Astrocyte (in vitro differentiated cells and primary cell): ENCODE results near the gene GMPPA. TPM values are rescaled to one million over a fixed set of nuclear protein-coding genes. Genes with fewer than 3 reads are reported as not detected.

Experiments used
- DNase-seq: peaks from one replicate; pipeline ENCODE4 v3.0.0-alpha.2; 2010; ENCODE audit warnings: low read depth
- FAIRE-seq: peaks from 2 replicates; lab custom pipeline; 2011; peaks lifted over from hg19 to GRCh38; lab: Jason Lieb, UNC
- H2AFZ ChIP-seq: 2 replicates; pipeline ENCODE4 v1.6.0; 2012; ENCODE audit warnings: low read depth, low read length, inconsistent platforms
- H3K27ac ChIP-seq: 2 replicates; pipeline ENCODE4 v1.5.1; 2011; ENCODE audit warnings: low read depth, low read length, inconsistent platforms
- H3K27me3 ChIP-seq: 2 replicates; pipeline ENCODE4 v1.6.0; 2011; ENCODE audit warnings: low read length, inconsistent platforms; ENCODE audit not compliant: insufficient read depth
- H3K36me3 ChIP-seq: 2 replicates; pipeline ENCODE4 v1.5.1; 2011; ENCODE audit warnings: low read length, inconsistent platforms; ENCODE audit not compliant: insufficient read depth
- H3K4me1 ChIP-seq: 2 replicates; pipeline ENCODE4 v1.5.1; 2011; ENCODE audit warnings: low read length, inconsistent platforms; ENCODE audit not compliant: insufficient read depth
- H3K4me2 ChIP-seq: 2 replicates; pipeline ENCODE4 v1.6.0; 2012; ENCODE audit warnings: low read length, inconsistent platforms
- H3K4me3 ChIP-seq: 2 replicates; pipeline ENCODE4 v1.5.1; 2011; ENCODE audit warnings: low read depth, mild to moderate bottlenecking, low read length, inconsistent platforms; ENCODE audit not compliant: insufficient read depth
- H3K79me2 ChIP-seq: 2 replicates; pipeline ENCODE4 v1.6.0; 2012; ENCODE audit warnings: mild to moderate bottlenecking, low read length, inconsistent platforms; ENCODE audit not compliant: insufficient read depth
- H3K9ac ChIP-seq: 2 replicates; pipeline ENCODE4 v1.6.0; 2012; ENCODE audit warnings: mild to moderate bottlenecking, low read length, inconsistent platforms
- H3K9me3 ChIP-seq: 2 replicates; pipeline ENCODE4 v1.5.1; 2012; ENCODE audit warnings: low read depth, mild to moderate bottlenecking, low read length, inconsistent platforms; ENCODE audit not compliant: insufficient read depth
- H4K20me1 ChIP-seq: 2 replicates; pipeline ENCODE4 v1.6.0; 2012; ENCODE audit warnings: low read length, inconsistent platforms; ENCODE audit not compliant: insufficient read depth
- H3K27ac Mint-ChIP-seq: one replicate; pipeline ENCODE4 v1.8.0; 2021; ENCODE audit warnings: mild to moderate bottlenecking, mixed read lengths; ENCODE audit not compliant: unreplicated experiment
- H3K27me3 Mint-ChIP-seq: one replicate; pipeline ENCODE4 v1.8.0; 2021; ENCODE audit warnings: low read depth, mixed read lengths; ENCODE audit not compliant: unreplicated experiment
- H3K36me3 Mint-ChIP-seq: one replicate; pipeline ENCODE4 v1.8.0; 2021; ENCODE audit warnings: low read depth, mixed read lengths; ENCODE audit not compliant: unreplicated experiment
- H3K4me1 Mint-ChIP-seq: one replicate; pipeline ENCODE4 v1.8.0; 2021; ENCODE audit warnings: low read depth, mixed read lengths; ENCODE audit not compliant: unreplicated experiment
- H3K4me3 Mint-ChIP-seq: one replicate; pipeline ENCODE4 v1.8.0; 2021; ENCODE audit warnings: mild to moderate bottlenecking, moderate library complexity, mixed read lengths; ENCODE audit not compliant: unreplicated experiment
- H3K9me3 Mint-ChIP-seq: one replicate; pipeline ENCODE4 v1.8.0; 2021; ENCODE audit warnings: mild to moderate bottlenecking, mixed read lengths; ENCODE audit not compliant: unreplicated experiment
- CTCF ChIP-seq: IDR thresholded peaks from 2 replicates; pipeline ENCODE4 v1.5.1; 2011; ENCODE audit warnings: low read depth, mild to moderate bottlenecking, inconsistent platforms, low read length, moderate library complexity; ENCODE audit not compliant: insufficient read depth
- EZH2 ChIP-seq: IDR thresholded peaks from 2 replicates; pipeline ENCODE4 v1.6.1; 2012; ENCODE audit warnings: mild to moderate bottlenecking, low read length, inconsistent platforms; ENCODE audit not compliant: insufficient read depth
- total RNA-seq: library from RNA; stranded (reverse); gene quantifications from 2 replicates; pipeline ENCODE4 v1.2.1, GENCODE V29; 2021

The GMPPA gene
- total RNA-seq, 1 donor from 2014 or later, result 49.5 TPM

- peak; percentile 29 for FAIRE-seq
- no peaks in the 10 kb centered on the region for H3K79me2 ChIP-seq
- H3K9me3 ChIP-seq, result no peaks in the 10 kb centered on the region
- H3K4me3 ChIP-seq, result no peak overlapping the region
- Mint-ChIP-seq H3K4me3 (no peak overlapping the region), H3K9me3 (no peaks in the 10 kb centered on the region), H3K27me3 (peaks cover 17% of the 10 kb centered on the region), H3K4me1 (peaks cover 7% of the 10 kb centered on the region), H3K27ac (no peak overlapping the region), H3K36me3 (peaks cover 26% of the 10 kb centered on the region)
- peaks cover 5% of the 10 kb centered on the region for H3K4me1 ChIP-seq
- H3K27ac ChIP-seq, result no peak overlapping the region
- no peak overlapping the region for H2AFZ ChIP-seq
- H3K4me2 ChIP-seq, result peak overlapping the region; percentile 36
- no peak overlapping the region for H3K9ac ChIP-seq
- TF ChIP-seq EZH2, result no peak
- peak; percentile 73 for TF ChIP-seq CTCF
- peak; percentile 43 for DNase-seq
- no peaks in the 10 kb centered on the region for H3K27me3 ChIP-seq
- H3K36me3 ChIP-seq, result peaks cover 2% of the 10 kb centered on the region
- no peaks in the 10 kb centered on the region for H4K20me1 ChIP-seq
These were observed 22.7 kb upstream of the GMPPA start for GRCh38 chr2:219475697-219476651.

GRCh38 chr2:219476652-219477151 is 22.0 kb upstream of the GMPPA start:
- FAIRE-seq, result no peak
- no peak overlapping the region for H3K27ac Mint-ChIP-seq
- H3K4me3 ChIP-seq, result no peak overlapping the region

More at GRCh38 chr2:219476652-219477151, 22.0 kb upstream of the GMPPA start:
- Histone ChIP-seq H3K79me2 (no peaks in the 10 kb centered on the region), H3K27ac (no peak overlapping the region), H3K4me1 (peaks cover 5% of the 10 kb centered on the region), H3K9me3 (no peaks in the 10 kb centered on the region), H3K27me3 (no peaks in the 10 kb centered on the region), H3K36me3 (peaks cover 7% of the 10 kb centered on the region), H4K20me1 (peaks cover 1% of the 10 kb centered on the region), H3K4me2 (peak overlapping the region; percentile 36), H2AFZ (no peak overlapping the region), H3K9ac (no peak overlapping the region)
- TF ChIP-seq EZH2, result no peak
- TF ChIP-seq CTCF, result no peak
- no peak for DNase-seq
- H3K27me3 Mint-ChIP-seq, result peaks cover 21% of the 10 kb centered on the region
- H3K9me3 Mint-ChIP-seq, result no peaks in the 10 kb centered on the region
- no peak overlapping the region for H3K4me3 Mint-ChIP-seq
- peaks cover 26% of the 10 kb centered on the region for H3K36me3 Mint-ChIP-seq
- peaks cover 7% of the 10 kb centered on the region for H3K4me1 Mint-ChIP-seq
